Measurements from ENCODE around the gene MYL12A. TPM values are rescaled to one million over a fixed set of nuclear protein-coding genes. Genes with fewer than 3 reads are reported as not detected.

The MYL12A gene
- total and polyA plus RNA-seq, 2 of the 8 experiments (the other 6 are each of a cell fraction or from before 2014, with no cell fraction given) = 188 to 247 TPM

GRCh38 chr18:3257627-3258120, 10.1 kb downstream of the MYL12A start:
- Histone ChIP-seq H4K5ac (ENCODE audit: insufficient read length, low read depth, low read length) (no peak overlapping the region), H2BK15ac (ENCODE audit: low read length) (no peak overlapping the region), H2AFZ (ENCODE audit: low read length) (no peak overlapping the region), H3K4me1 (replicated peaks in 1 of 4; ENCODE audit: control insufficient read depth in 3 of 4, insufficient read depth in 4 of 4, low read length in 3 of 4) (peaks cover 0 to 5% (median 1%) of the 10 kb centered on the region in 4 experiments; a peak in 2 of 7 replicates), H2BK12ac (ENCODE audit: low read depth, low read length) (no peak overlapping the region), H3K4me3 (ENCODE audit: extremely low read depth in 1 of 4, insufficient read depth in 2 of 4, low read depth in 3 of 4, low read length in 4 of 4) (no peak overlapping the region), H4K8ac (ENCODE audit: extremely low read depth, insufficient read depth, low read length) (no peak overlapping the region), H2BK20ac (ENCODE audit: low read length) (no peak overlapping the region), H3K56ac (replicated peaks; ENCODE audit: insufficient read length, low read depth, low read length) (no peak overlapping the region), H3K9ac (replicated peaks in 1 of 4; ENCODE audit: extremely low read depth in 1 of 4, low read depth in 3 of 4, low read length in 3 of 4) (no peak overlapping the region), H2BK5ac (ENCODE audit: low read depth, low read length) (no peak overlapping the region), H2AK5ac (ENCODE audit: low read depth, low read length) (no peak overlapping the region), H3K14ac (ENCODE audit: insufficient read length) (no peak overlapping the region), H3K18ac (ENCODE audit: extremely low read depth, low read length) (no peak overlapping the region), H3K79me2 (ENCODE audit: control insufficient read depth in 1 of 2, insufficient read depth in 2 of 2, low read length in 2 of 2) (peaks cover 3 to 10% of the 10 kb centered on the region in 2 experiments), H3K36me3 (ENCODE audit: control insufficient read depth in 2 of 4, insufficient read depth in 4 of 4, low read length in 3 of 4) (peaks cover 12 to 57% (median 41%) of the 10 kb centered on the region in 4 experiments), H2BK120ac (replicated peaks; ENCODE audit: low read depth, low read length) (no peak overlapping the region), H3K27me3 (replicated peaks in 1 of 4; ENCODE audit: control insufficient read depth in 3 of 4, extremely low read depth in 1 of 4, insufficient read depth in 3 of 4, low read length in 3 of 4) (no peaks in the 10 kb centered on the region), H4K20me1 (replicated peaks in 1 of 2; ENCODE audit: control insufficient read depth in 1 of 2, insufficient read depth in 2 of 2, low read length in 2 of 2) (peaks cover 0 to 2% of the 10 kb centered on the region in 2 experiments), H3K4ac (replicated peaks; ENCODE audit: insufficient read length, low read depth, low read length) (no peak overlapping the region), H3K23ac (ENCODE audit: insufficient read length) (no peak overlapping the region), H4K91ac (replicated peaks; ENCODE audit: insufficient read length, low read length) (no peak overlapping the region), H3K4me2 (ENCODE audit: insufficient read depth in 1 of 2, low read depth in 2 of 2, low read length in 2 of 2) (no peak overlapping the region), H3K79me1 (ENCODE audit: low read depth, low read length) (no peaks in the 10 kb centered on the region), H3K9me3 (ENCODE audit: insufficient read depth in 2 of 2, low read depth in 1 of 2, low read length in 1 of 2) (no peaks in the 10 kb centered on the region), H3K23me2 (ENCODE audit: low read depth, low read length) (peaks cover 5% of the 10 kb centered on the region), H3K27ac (ENCODE audit: low read depth, low read length) (no peak overlapping the region)
- ChIA-PET POLR2A (ENCODE audit: partially characterized antibody) (interaction anchor here (0.7 to 2.2 kb wide), 2 partner anchors 10 kb away, joined by 3 to 11 read pairs; partner anchors contain the start of gene MYL12A), CTCF (ENCODE audit: partially characterized antibody) (no interaction called here)
- DNase-seq (ENCODE audit: low read depth in 1 of 2, low spot score in 2 of 2) (no peak), FAIRE-seq (no peak)
- no peak for TF ChIP-seq CBX5 (IDR thresholded peaks at IDR 0.05; ENCODE audit: low read depth, low read length)
- no peak for TF ChIP-seq JUND (IDR thresholded peaks at IDR 0.05; ENCODE audit: low read length)
- TF ChIP-seq POU5F1 (IDR thresholded peaks at IDR 0.05; ENCODE audit: low read depth, low read length) = no peak
- TF ChIP-seq BCL11A (IDR thresholded peaks at IDR 0.05; ENCODE audit: low read depth in 2 of 2, low read length in 2 of 2) = no peak
- TF ChIP-seq RXRA (IDR thresholded peaks at IDR 0.05; ENCODE audit: insufficient read depth, low read depth, low read length) = no peak
- no peak for TF ChIP-seq GABPA (IDR thresholded peaks at IDR 0.05; ENCODE audit: borderline replicate concordance, insufficient read depth, low read length)
- 92% methylated on average over 2 of the region's 2 CpGs; no CpG with 5 or more reads in 1 of the 2 experiments for WGBS, 2 experiments (ENCODE audit: extremely low coverage in 1 of 2, insufficient coverage in 1 of 2, insufficient read length in 1 of 2, insufficient replicate concordance in 2 of 2, low coverage in 1 of 2, low lambda C conversion rate in 2 of 2, missing lambda C conversion rate in 1 of 2)
